ENCODE measurements around the gene RNF151.
A peak's percentile ranks its signal among the peaks of the same experiment; 100 is the strongest.

DNA sequence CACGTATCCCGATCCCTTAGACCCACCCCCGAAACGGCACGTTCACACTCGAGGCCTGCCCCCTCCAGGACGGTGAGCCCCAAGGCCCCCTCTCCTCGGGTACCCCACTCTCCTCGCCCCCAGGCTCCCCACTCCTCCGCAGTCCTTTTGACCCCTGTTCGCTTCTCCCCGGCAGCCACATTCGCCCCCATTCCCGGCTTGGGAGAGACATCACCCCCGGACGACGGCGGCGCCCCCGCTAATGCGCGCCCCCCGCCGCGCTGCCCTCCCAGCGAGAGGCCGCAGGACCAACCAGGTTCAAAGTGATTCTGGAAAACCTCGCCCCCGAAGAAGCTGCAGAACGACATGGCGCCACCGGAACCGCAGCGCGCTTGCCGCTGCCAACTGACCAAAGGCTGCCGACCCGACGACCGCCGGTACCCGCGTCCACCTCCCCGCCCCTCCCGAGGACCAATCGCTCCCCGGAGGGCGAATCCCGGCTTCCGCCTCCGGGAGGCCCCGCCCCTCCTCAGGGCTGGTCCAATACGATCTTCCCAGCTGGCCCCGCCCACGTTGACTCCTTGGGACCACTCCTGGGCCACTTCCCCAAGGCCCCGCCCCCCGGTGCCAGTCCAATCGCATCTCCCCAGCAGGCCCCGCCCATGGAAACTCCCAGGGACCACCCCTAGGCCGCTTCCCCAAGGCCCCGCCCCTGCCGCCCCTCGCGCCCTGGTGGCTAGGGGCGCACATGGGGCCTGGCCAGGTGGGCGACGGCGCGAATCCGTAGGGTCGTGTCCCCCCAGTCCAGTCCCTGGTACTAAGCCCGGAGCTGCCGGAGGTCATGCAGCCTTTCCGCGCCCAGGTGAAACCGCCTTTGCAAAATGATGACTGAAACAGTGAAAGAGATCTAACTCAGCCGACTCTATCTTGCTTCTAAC lies 23.6 kb upstream of the RNF151 start, which contains the start of gene MSRB1:
- TF ChIP-seq, protein P1, sequence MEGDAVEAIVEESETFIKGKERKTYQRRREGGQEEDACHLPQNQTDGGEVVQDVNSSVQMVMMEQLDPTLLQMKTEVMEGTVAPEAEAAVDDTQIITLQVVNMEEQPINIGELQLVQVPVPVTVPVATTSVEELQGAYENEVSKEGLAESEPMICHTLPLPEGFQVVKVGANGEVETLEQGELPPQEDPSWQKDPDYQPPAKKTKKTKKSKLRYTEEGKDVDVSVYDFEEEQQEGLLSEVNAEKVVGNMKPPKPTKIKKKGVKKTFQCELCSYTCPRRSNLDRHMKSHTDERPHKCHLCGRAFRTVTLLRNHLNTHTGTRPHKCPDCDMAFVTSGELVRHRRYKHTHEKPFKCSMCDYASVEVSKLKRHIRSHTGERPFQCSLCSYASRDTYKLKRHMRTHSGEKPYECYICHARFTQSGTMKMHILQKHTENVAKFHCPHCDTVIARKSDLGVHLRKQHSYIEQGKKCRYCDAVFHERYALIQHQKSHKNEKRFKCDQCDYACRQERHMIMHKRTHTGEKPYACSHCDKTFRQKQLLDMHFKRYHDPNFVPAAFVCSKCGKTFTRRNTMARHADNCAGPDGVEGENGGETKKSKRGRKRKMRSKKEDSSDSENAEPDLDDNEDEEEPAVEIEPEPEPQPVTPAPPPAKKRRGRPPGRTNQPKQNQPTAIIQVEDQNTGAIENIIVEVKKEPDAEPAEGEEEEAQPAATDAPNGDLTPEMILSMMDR (IDR thresholded peaks at IDR 0.05) = 0 out of 2 replicates have a peak, but pooled peaks have one; percentile 9
- no peak for TF ChIP-seq ZFX (IDR thresholded peaks at IDR 0.05; ENCODE audit: borderline replicate concordance)
